Measurements from ENCODE around the gene CBY2. TPM values are rescaled to one million over a fixed set of nuclear protein-coding genes. Genes with fewer than 3 reads are reported as not detected.

CBY2 gene
- total RNA-seq, 1 donor from 2014 or later = not detected

GRCh38 chr13:45763419-45763818 is 61.3 kb downstream of the CBY2 start:
- no peak for DNase-seq (ENCODE audit: low read depth)
- Histone ChIP-seq H3K27me3 (ENCODE audit: control insufficient read depth, insufficient read depth, low read length) (no peaks in the 10 kb centered on the region), H3K36me3 (ENCODE audit: control insufficient read depth, insufficient read depth, low read length) (no peaks in the 10 kb centered on the region), H3K4me3 (ENCODE audit: low read depth, low read length) (no peak overlapping the region)
- TF ChIP-seq CTCF (IDR thresholded peaks at IDR 0.05; ENCODE audit: insufficient read depth, low read length, poor library complexity, severe bottlenecking) = no peak

Other genes starting within 250 kb of the CBY2 start
- 23.1 and 32.3 TPM in 2 replicates for gene COG3, start 237.4 kb upstream of the CBY2 start, total RNA-seq
- not detected in 2 replicates for gene ERICH6B, start 86.6 kb upstream of the CBY2 start, total RNA-seq
- gene SIAH3, start 149.4 kb downstream of the CBY2 start, total RNA-seq = 0.13 and 0.34 TPM in 2 replicates